Hematopoietic multipotent progenitor cell treated with erythropoietin and hydrocortisone succinate and interleukin-3 and kit ligand, for 8 days (in vitro differentiated cells): ENCODE measurements around the gene B3GALT2.
"Not testable (repeated sequence)": the region's sequence is repeated elsewhere in the genome, so short reads cannot be mapped to it uniquely, and the experiment has no call there.

Source experiments
- DNase-seq: peaks from one replicate; pipeline ENCODE4 v3.0.0-alpha.2; 2015

B3GALT2 gene

GRCh38 chr1:193185901-193186731 lies at the start of gene B3GALT2:
Gene B3GALT2, minus strand, starts transcription at chr1:193186613. Its CDS starts 5,051 bp downstream, at chr1:193181562.
- DNase-seq, result peak; percentile 24

- no peak for DNase-seq
Measured at GRCh38 chr1:193234530-193234929, 48.1 kb upstream of the B3GALT2 start.

- DNase-seq, result not testable (repeated sequence)
Measured at GRCh38 chr1:193231146-193231545, 44.7 kb upstream of the B3GALT2 start.

GRCh38 chr1:193229136-193229535 lies 42.7 kb upstream of the B3GALT2 start:
- no peak for DNase-seq

- DNase-seq, result no peak
Measured at GRCh38 chr1:193222056-193222615, 35.7 kb upstream of the B3GALT2 start.

- DNase-seq, result no peak
Measured at GRCh38 chr1:193221651-193222050, 35.2 kb upstream of the B3GALT2 start.

GRCh38 chr1:193219391-193219790 lies 33.0 kb upstream of the B3GALT2 start:
- DNase-seq, result no peak

GRCh38 chr1:193216920-193217319 lies 30.5 kb upstream of the B3GALT2 start:
- DNase-seq, result no peak

GRCh38 chr1:193213998-193214397 lies 27.6 kb upstream of the B3GALT2 start:
- no peak for DNase-seq

- no peak for DNase-seq
Measured at GRCh38 chr1:193212637-193213036, 26.2 kb upstream of the B3GALT2 start.

GRCh38 chr1:193211539-193211938 lies 25.1 kb upstream of the B3GALT2 start:
- no peak for DNase-seq

GRCh38 chr1:193210996-193211395 lies 24.6 kb upstream of the B3GALT2 start:
- DNase-seq, result no peak

- no peak for DNase-seq
Measured at GRCh38 chr1:193201021-193201420, 14.6 kb upstream of the B3GALT2 start.

GRCh38 chr1:193199940-193200339 lies 13.5 kb upstream of the B3GALT2 start:
- no peak for DNase-seq

- no peak for DNase-seq
Measured at GRCh38 chr1:193192586-193192985, 6.2 kb upstream of the B3GALT2 start.

GRCh38 chr1:193190096-193190744 lies 3.8 kb upstream of the B3GALT2 start:
- DNase-seq, result no peak

- no peak for DNase-seq
Measured at GRCh38 chr1:193189442-193190095, 3.2 kb upstream of the B3GALT2 start.

- DNase-seq, result not testable (repeated sequence)
Measured at GRCh38 chr1:193188915-193189314, 2.5 kb upstream of the B3GALT2 start.

- DNase-seq, result no peak
Measured at GRCh38 chr1:193187114-193187513, 701 bp upstream of the B3GALT2 start.

- no peak for DNase-seq
Measured at GRCh38 chr1:193185211-193185610, 1.2 kb downstream of the B3GALT2 start.

GRCh38 chr1:193184776-193185175 lies 1.6 kb downstream of the B3GALT2 start:
- DNase-seq, result no peak

- peak; percentile 72 for DNase-seq
Measured at GRCh38 chr1:193183019-193183627, 3.3 kb downstream of the B3GALT2 start.

GRCh38 chr1:193181985-193182384 lies 4.4 kb downstream of the B3GALT2 start:
- DNase-seq, result peak; percentile 54
